HG02973 (cell line): Measurements from ENCODE around the gene FAM236A.
"Not testable (repeated sequence)": the region's sequence is repeated elsewhere in the genome, so short reads cannot be mapped to it uniquely, and the experiment has no call there.

ENCODE experiments used
- ATAC-seq: cut with Tn5 transposase; IDR thresholded peaks from one replicate; pipeline ENCODE4 v1.9.1; 2021; ENCODE audit warnings: moderate library complexity; ENCODE audit not compliant: unreplicated experiment

Gene FAM236A

DNA sequence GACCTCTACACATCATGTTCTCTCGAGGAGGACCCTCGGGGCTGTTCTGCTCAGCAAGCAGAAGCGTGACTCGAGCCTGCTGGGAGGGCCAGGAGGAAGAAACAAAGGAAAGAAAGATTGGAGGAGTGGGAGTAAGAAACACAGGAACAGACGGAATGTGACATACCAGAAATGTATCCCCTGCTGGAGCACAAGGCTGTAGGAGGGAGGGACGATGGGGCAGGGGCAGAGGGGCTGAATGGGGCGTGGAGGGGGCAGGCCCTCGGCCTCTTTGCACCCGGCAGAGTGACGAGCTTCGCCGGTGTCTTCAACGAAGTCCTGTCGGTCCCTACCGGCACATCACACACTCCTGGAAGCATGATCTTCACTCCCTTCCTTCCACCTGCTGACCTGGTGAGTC, at the start of gene FAM236A:
FAM236A (plus strand) TSS at position 301 of the 400 bp plus-strand sequence; CDS start at position 358, 57 bp downstream.
- not testable (repeated sequence) for ATAC-seq

DNA sequence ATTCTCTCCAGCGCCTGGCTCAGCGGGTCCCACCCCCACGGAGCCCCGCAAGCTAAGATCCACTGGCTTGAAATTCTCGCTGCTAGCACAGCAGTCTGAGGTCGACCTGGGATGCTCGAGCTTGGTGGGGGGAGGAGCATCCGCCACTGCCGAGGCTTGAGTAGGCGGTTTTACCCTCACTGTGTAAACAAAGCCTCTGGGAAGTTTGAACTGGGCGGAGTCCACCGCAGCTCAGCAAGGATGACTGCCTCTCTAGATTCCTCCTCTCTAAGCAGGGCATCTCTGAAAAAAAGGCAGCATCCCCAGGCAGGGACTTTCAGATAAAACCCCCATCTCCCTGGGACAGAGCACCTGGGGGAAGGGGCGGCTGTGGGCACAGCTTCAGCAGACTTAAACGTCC, 48.3 kb upstream of the FAM236A start:
- ATAC-seq: not testable (repeated sequence)

- ATAC-seq: not testable (repeated sequence)
Measured at GRCh38 chrX:72912315-72912714, 25.7 kb upstream of the FAM236A start, which contains the start of gene FAM236C. FAM236C (plus strand) TSS chrX:72912615; CDS start chrX:72912715, 100 bp downstream.

DNA sequence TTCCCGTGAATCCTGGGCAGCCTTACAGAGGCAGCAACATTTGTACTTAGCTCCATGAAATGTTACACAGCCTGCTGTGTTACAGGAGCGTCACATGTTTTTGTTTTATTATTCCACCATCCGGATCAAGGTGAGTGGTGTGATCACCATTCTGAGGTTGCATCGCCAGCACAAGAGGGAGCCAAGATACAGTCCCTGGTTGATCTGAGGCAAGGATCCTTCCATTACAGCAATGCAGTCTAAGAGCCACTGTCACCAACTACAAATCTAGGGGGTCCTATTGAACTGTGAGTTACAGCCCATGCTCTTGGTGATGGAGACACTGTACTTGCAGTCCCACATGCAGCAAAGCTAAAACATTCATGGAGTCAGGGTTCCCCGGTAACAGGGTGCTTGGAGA, 21.9 kb upstream of the FAM236A start:
- not testable (repeated sequence) for ATAC-seq

GRCh38 chrX:72932283-72932682, 5.7 kb upstream of the FAM236A start:
- ATAC-seq: not testable (repeated sequence)

DNA sequence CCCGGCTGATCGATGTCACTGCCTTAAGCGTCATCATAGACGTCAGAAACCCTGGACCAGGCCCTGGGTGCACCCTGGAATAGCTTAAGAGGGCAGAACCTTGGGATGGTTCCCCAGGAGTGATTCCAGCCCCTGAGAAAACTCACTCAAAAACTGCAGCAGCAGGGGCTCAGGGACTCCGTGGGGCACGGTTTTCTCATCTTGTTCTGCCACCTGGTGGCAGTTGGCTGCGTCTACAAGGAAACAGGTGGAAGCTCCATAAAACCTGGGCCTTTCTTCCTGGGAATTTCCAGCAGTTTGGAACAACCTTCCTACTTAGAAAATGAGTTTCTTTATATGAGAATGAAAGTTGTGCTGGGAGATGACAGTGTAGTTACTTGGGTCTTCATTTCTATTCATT, 1.6 kb upstream of the FAM236A start:
- ATAC-seq: not testable (repeated sequence)

DNA sequence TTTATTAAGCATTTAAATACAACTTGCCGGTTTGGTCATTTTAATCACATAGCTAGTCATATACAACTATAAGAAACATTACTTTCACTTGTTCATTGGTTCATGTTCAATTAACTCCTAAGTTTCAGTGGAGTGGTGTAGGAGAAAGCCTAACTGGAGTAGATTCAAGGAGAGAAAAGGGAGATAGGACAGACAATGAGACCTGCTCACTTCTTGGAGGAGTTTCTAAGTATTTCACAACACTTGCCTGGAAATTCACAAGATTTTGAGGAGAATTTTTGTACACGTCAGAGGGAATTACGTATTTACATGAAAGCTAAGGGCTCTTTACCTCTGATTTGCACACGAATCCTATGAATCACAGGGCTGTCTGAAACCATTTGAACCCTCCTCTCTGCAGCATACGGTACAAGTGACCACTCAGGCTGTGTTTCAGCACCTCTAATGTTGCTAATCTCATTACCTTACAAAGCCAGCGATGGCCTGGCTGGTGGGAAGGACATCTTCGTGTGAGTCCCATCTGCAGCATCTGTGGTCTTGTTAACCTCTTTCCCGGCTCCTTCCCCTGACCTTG, 1.0 kb upstream of the FAM236A start:
- ATAC-seq: not testable (repeated sequence)

GRCh38 chrX:72942272-72942671, 4.3 kb downstream of the FAM236A start:
- ATAC-seq: not testable (repeated sequence)

DNA sequence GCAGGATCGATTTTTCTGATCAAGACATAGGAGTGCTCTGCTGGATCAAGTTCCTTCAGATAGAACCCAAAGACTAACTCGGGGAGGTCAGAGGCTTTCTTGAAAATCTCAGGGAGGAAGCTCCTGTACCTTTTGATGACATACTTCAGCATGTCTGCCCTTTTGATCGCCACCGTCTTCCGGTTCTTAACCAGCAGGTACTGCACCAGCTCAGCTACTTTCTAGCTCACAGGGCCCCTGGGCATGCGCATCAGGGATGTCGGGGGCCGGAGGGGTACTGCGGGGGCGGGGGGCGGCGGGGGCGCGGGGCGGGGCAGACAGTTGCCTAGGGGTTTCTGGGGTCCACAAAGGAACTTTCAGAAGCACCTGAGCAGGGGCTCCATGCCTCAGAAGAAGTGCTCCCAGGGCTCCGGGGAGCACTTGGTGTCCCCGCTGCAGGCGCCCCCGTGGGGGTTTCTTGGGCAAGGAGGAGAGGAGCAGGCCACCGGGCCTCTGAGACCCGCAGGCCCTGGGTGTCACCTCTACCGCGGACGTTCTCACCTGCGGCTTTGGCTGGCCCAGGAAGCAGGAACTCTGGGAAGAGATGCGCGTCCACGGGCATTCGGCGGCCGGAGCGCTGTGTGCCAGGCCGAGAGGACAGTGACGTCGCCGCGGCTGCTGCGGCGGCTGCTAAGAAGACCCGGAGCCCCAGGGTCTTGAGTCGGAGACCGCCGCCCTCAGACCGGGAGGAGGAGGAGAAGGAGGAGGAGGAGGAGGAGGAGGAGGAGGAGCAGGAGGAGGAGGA, 5.2 kb downstream of the FAM236A start:
- peak; percentile 47 for ATAC-seq

GRCh38 chrX:72943819-72944169, 5.8 kb downstream of the FAM236A start, which contains the start of gene DMRTC1:
DMRTC1 (minus strand) TSS chrX:72943837; CDS start chrX:72875694, 68,143 bp downstream.
- ATAC-seq: peak; percentile 84

DNA sequence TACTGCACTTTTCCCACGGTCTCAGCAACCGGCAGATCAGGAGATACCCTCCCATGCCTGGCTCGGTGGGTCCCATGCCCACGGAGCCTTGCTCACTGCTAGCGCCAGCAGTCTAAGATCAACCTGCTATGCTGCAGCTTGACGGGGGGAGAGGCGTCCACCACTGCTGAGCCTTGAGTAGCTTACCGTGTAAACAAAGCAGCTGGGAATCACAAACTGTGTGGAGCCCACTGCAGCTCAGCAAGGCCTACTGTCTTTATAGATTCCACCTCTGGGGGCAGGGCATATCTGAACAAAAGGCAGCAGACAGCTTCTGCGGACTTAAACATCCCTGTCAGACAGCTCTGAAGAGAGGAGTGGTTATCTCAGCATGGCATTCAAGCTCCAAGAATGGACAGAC, 22.0 kb downstream of the FAM236A start:
- not testable (repeated sequence) for ATAC-seq

DNA sequence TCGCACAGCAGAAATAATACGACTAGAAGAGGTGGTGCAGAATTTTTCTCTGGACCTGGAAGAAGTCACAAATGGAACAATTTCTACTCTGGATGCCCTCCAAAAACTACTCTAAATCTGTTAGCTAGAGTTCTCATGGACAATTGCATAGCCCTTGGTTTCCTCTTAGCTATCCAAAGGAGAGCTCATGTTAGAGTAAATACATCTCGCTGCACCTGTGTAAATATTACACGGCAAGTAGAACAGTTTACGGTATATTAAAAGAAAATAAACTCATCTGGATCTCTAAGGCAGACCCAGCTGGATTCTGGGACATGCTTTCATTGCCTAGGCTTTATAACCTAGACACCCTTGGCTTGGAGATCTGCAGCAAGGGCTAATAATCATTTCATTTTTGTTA, 33.9 kb downstream of the FAM236A start:
- ATAC-seq: not testable (repeated sequence)

DNA sequence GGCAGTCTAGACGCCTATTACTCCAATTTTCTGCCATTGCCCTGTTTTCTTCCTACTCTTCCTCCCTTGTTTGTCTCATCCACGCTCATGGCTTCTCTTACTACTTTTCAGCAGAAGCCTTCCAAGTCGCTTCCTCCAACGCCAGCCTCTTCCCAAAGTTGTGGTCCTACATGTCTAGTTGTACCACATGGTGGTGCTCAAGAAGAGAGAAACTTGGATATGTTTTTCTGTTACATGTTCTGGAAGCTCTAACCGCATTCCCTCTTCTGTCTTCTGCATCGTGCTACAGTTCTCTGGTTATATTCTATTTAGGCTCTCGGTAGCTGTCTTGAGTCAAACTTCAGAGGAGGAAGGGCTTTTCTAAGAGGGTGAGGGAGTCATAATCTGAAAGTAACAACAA, 36.9 kb downstream of the FAM236A start:
- not testable (repeated sequence) for ATAC-seq

- not testable (repeated sequence) for ATAC-seq
Measured at GRCh38 chrX:72980894-72981469, 43.0 kb downstream of the FAM236A start.
